C4-2B (cell line): ENCODE measurements around the gene ARMC12.
"Not testable (repeated sequence)": the region's sequence is repeated elsewhere in the genome, so short reads cannot be mapped to it uniquely, and the experiment has no call there.

Experiments
- ZFX ChIP-seq: fragments of 450-650 bp; IDR thresholded peaks from 2 replicates; pipeline ENCODE4 v1.6.1; 2017
- TF ChIP-seq, protein P1 (sequence below): fragments of 450-650 bp; conservative IDR thresholded peaks from 2 replicates; pipeline ENCODE4 v1.5.1; 2017; ENCODE audit warnings: mild to moderate bottlenecking

DNA sequence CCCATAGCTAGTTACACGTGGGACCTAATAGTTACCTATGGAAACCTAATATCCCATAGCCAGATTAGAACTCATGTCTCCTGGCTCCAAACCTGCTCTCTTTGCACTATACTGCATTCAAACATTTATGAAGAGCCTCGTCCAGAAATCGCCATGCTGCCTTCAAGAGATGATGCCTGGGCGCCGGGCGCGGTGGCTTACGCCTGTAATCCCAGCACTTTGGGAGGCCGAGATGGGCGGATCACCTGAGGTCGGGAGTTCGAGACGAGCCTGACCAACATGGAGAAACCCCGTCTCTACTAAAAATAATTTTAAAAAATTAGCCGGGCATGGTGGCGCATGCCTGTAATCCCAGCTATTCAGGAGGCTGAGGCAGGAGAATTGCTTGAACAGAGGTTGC lies 46.8 kb upstream of the ARMC12 start:
- TF ChIP-seq, protein P1, sequence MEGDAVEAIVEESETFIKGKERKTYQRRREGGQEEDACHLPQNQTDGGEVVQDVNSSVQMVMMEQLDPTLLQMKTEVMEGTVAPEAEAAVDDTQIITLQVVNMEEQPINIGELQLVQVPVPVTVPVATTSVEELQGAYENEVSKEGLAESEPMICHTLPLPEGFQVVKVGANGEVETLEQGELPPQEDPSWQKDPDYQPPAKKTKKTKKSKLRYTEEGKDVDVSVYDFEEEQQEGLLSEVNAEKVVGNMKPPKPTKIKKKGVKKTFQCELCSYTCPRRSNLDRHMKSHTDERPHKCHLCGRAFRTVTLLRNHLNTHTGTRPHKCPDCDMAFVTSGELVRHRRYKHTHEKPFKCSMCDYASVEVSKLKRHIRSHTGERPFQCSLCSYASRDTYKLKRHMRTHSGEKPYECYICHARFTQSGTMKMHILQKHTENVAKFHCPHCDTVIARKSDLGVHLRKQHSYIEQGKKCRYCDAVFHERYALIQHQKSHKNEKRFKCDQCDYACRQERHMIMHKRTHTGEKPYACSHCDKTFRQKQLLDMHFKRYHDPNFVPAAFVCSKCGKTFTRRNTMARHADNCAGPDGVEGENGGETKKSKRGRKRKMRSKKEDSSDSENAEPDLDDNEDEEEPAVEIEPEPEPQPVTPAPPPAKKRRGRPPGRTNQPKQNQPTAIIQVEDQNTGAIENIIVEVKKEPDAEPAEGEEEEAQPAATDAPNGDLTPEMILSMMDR, result not testable (repeated sequence)
- not testable (repeated sequence) for TF ChIP-seq ZFX
